Colon (tissue), 2 donors: ENCODE results near the gene TRIM66.

Experiments used
- FAIRE-seq: peaks from 2 replicates; lab custom pipeline; 2012; peaks lifted over from hg19 to GRCh38; lab: Jason Lieb, UNC
- donor health status: control.
- donor health status: control.

TRIM66 gene

GRCh38 chr11:8564526-8564925 is 117.9 kb downstream of the TRIM66 start:
- no peak for FAIRE-seq
